ENCODE measurements around the gene WIPF2.

- TF ChIP-seq, protein P1, sequence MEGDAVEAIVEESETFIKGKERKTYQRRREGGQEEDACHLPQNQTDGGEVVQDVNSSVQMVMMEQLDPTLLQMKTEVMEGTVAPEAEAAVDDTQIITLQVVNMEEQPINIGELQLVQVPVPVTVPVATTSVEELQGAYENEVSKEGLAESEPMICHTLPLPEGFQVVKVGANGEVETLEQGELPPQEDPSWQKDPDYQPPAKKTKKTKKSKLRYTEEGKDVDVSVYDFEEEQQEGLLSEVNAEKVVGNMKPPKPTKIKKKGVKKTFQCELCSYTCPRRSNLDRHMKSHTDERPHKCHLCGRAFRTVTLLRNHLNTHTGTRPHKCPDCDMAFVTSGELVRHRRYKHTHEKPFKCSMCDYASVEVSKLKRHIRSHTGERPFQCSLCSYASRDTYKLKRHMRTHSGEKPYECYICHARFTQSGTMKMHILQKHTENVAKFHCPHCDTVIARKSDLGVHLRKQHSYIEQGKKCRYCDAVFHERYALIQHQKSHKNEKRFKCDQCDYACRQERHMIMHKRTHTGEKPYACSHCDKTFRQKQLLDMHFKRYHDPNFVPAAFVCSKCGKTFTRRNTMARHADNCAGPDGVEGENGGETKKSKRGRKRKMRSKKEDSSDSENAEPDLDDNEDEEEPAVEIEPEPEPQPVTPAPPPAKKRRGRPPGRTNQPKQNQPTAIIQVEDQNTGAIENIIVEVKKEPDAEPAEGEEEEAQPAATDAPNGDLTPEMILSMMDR (conservative IDR thresholded peaks at IDR 0.05): no peak
- no peak for TF ChIP-seq EZH2 (IDR thresholded peaks at IDR 0.05; ENCODE audit: low read depth)
These were observed 16.0 kb upstream of the WIPF2 start for GRCh38 chr17:40203131-40203530.

All from PC-9 (cell line).